Sigmoid colon (tissue), 4 donors: Measurements from ENCODE around the gene IL20RB.

Experiments
- POLR2AphosphoS5 ChIP-seq, 4 donors: sonication (generic); formaldehyde crosslinking; IDR thresholded peaks; one replicate each; pipeline ENCODE4 v1.6.1; 2017; ENCODE audit warnings: antibody characterized with exemption in 4 of 4
- TF ChIP-seq, protein P1 (sequence below), 4 experiments: fragments of 450-650 bp in 3 of 4; fragments of 200-600 bp in 1 of 4; IDR thresholded peaks; one replicate each; pipeline ENCODE4 v1.5.1; 2016 to 2019; ENCODE audit warnings: antibody characterized with exemption in 4 of 4, mild to moderate bottlenecking in 3 of 4, moderate library complexity in 2 of 4

DNA sequence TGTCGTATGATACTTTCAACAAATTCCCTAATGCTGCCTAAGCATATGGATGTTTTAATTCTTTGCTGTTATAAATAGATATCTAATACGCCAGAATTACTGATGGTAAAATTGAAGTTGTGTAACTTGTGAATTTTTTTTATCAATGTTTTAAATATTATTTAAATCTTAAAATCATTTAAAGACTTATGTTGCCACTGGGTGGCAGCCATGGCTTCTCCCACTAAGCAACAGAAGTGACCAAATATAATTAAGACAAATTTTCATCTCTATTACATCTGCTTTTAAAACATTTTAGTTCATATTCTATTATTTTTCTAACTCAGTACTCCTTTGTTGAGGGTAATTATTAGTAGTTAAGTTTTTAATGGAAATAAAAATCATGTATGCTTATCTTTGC lies 8.1 kb upstream of the IL20RB start:
- no peak for TF ChIP-seq POLR2AphosphoS5 (IDR thresholded peaks at IDR 0.05)
- TF ChIP-seq, protein P1, sequence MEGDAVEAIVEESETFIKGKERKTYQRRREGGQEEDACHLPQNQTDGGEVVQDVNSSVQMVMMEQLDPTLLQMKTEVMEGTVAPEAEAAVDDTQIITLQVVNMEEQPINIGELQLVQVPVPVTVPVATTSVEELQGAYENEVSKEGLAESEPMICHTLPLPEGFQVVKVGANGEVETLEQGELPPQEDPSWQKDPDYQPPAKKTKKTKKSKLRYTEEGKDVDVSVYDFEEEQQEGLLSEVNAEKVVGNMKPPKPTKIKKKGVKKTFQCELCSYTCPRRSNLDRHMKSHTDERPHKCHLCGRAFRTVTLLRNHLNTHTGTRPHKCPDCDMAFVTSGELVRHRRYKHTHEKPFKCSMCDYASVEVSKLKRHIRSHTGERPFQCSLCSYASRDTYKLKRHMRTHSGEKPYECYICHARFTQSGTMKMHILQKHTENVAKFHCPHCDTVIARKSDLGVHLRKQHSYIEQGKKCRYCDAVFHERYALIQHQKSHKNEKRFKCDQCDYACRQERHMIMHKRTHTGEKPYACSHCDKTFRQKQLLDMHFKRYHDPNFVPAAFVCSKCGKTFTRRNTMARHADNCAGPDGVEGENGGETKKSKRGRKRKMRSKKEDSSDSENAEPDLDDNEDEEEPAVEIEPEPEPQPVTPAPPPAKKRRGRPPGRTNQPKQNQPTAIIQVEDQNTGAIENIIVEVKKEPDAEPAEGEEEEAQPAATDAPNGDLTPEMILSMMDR (IDR thresholded peaks at IDR 0.05) = no peak
